Suprapubic skin (tissue), 3 donors: Measurements from ENCODE around the gene C1QL4.

Experiments used
- CTCF ChIP-seq, 2 donors: fragments of 200-600 bp in 1 of 2; fragments of 450-650 bp in 1 of 2; sonication (generic) in 1 of 2; IDR thresholded peaks; one replicate each; pipeline ENCODE4 v1.5.1; 2016 to 2019; ENCODE audit warnings: antibody characterized with exemption in 2 of 2, mild to moderate bottlenecking in 1 of 2, moderate library complexity in 1 of 2
- POLR2A ChIP-seq, 2 donors: fragments of 450-650 bp; IDR thresholded peaks; one replicate each; pipeline ENCODE4 v1.6.1; 2017; ENCODE audit warnings: antibody characterized with exemption in 2 of 2, mild to moderate bottlenecking in 2 of 2, moderate library complexity in 2 of 2

GRCh38 chr12:49298160-49298559, 38.8 kb downstream of the C1QL4 start:
- TF ChIP-seq POLR2A (IDR thresholded peaks at IDR 0.05), result no peak
- TF ChIP-seq CTCF (IDR thresholded peaks at IDR 0.05), result no peak
